ENCODE results near the gene BACE1-AS.

DNA sequence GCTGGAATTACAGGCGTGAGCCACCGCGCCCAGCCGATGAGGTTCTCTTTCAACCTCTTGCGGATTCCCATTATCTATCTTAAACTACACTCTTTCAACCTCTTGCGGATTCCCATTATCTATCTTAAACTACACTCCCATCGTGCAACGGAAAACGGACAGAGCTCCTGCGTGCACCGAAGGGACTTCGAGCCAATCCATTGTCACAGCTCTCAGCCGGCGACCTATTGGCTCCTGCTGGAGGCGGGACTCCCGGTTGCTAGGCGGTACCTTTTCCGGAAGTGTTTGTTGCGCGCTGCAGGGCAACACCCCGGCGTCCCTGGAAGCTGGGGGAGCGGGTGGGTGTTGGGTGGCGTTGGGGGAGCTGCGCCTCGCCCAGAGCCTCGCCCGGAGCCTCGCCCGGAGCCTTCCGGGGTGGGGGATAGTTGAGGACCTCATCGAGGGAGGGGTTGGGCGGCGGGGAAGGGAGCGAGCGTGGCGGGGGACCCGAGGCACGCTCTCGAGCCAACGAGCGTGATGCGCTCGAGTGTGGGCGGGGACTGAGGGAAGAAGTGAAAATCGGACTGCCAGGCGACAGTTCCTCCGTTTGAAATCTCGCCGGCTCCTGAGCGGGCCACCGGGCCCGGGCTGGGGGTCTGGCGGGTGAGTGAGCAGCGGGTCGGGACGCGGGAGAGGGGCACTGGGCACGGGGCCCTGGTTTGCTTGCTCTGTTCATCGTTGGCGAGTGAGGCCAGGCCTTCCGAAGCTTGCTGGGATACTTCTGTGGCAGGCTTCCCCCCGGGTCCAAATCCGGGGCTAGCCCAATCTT lies 36.6 kb downstream of the BACE1-AS start, which contains the start of gene CEP164:
- TF ChIP-seq, protein P1, sequence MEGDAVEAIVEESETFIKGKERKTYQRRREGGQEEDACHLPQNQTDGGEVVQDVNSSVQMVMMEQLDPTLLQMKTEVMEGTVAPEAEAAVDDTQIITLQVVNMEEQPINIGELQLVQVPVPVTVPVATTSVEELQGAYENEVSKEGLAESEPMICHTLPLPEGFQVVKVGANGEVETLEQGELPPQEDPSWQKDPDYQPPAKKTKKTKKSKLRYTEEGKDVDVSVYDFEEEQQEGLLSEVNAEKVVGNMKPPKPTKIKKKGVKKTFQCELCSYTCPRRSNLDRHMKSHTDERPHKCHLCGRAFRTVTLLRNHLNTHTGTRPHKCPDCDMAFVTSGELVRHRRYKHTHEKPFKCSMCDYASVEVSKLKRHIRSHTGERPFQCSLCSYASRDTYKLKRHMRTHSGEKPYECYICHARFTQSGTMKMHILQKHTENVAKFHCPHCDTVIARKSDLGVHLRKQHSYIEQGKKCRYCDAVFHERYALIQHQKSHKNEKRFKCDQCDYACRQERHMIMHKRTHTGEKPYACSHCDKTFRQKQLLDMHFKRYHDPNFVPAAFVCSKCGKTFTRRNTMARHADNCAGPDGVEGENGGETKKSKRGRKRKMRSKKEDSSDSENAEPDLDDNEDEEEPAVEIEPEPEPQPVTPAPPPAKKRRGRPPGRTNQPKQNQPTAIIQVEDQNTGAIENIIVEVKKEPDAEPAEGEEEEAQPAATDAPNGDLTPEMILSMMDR (conservative IDR thresholded peaks at IDR 0.05; ENCODE audit: low read depth, low read length): no peak
- no peak for TF ChIP-seq EZH2 (IDR thresholded peaks at IDR 0.05; ENCODE audit: borderline replicate concordance, low read depth, low read length, poor library complexity, severe bottlenecking)

All from A673 (cell line).